Esophagus squamous epithelium (tissue), 5 donors: ENCODE data around the gene KLF5. TPM values are rescaled to one million over a fixed set of nuclear protein-coding genes. Genes with fewer than 3 reads are reported as not detected.

ENCODE experiments used
- DNase-seq: peaks from one replicate; lab custom pipeline; 2025; lab: John Stamatoyannopoulos, UW
- H3K27ac ChIP-seq, 4 donors: fragments of 200-600 bp; sonication (generic); one replicate each; pipeline ENCODE4 v1.5.1; 2016 to 2019; ENCODE audit warnings: mild to moderate bottlenecking in 1 of 4
- H3K27me3 ChIP-seq, 4 donors: fragments of 200-600 bp; sonication (generic); 1 replicate in 3 of 4; 2 replicates in 1 of 4; pipeline versions ENCODE4 v1.5.1 to v1.6.0; 2017 to 2021; ENCODE audit warnings: antibody characterized with exemption in 1 of 4
- H3K36me3 ChIP-seq, 3 donors: fragments of 200-600 bp; sonication (generic); one replicate each; pipeline ENCODE4 v1.5.1; 2016 to 2019
- H3K4me1 ChIP-seq, 3 donors: fragments of 200-600 bp; sonication (generic); one replicate each; pipeline ENCODE4 v1.5.1; 2017 to 2019
- H3K4me3 ChIP-seq, 4 donors: fragments of 200-600 bp; sonication (generic); 1 replicate in 3 of 4; 2 replicates in 1 of 4; pipeline ENCODE4 v1.5.1; 2016 to 2019; ENCODE audit warnings: mild to moderate bottlenecking in 2 of 4, moderate library complexity in 1 of 4
- H3K9me3 ChIP-seq, 3 donors: fragments of 200-600 bp; sonication (generic); one replicate each; pipeline ENCODE4 v1.5.1; 2016 to 2019
- POLR2A ChIP-seq, 4 donors: fragments of 450-650 bp; IDR thresholded peaks; one replicate each; pipeline ENCODE4 v1.6.1; 2017; ENCODE audit warnings: antibody characterized with exemption in 4 of 4, mild to moderate bottlenecking in 4 of 4, moderate library complexity in 3 of 4
- WGBS, 2 donors: methylation state at CpG; one replicate each; pipeline ENCODE4 v1.1.5; 2018; 5-methylcytosine and 5-hydroxymethylcytosine counted together
- intact Hi-C: fragments of 100-400 bp; cut with DNase I; formaldehyde crosslinking; loops from one replicate; pipeline ENCODE4 v1.15.0; 2022
- total RNA-seq, 4 donors: library from RNA; depleted of rRNA; stranded (reverse); fragments of >200 nt; gene quantifications; one replicate each; pipeline ENCODE4 v1.1.0, GENCODE V29; 2016
- TF ChIP-seq, protein P1 (sequence below), 6 experiments: fragments of 450-650 bp in 4 of 6; fragments of 200-600 bp in 2 of 6; sonication (generic) in 2 of 6; IDR thresholded peaks; one replicate each; pipeline ENCODE4 v1.5.1; 2016 to 2019; ENCODE audit warnings: antibody characterized with exemption in 6 of 6, mild to moderate bottlenecking in 4 of 6, moderate library complexity in 4 of 6
- donor health status: DM: yes; HTN: yes; CAD: no.

KLF5 gene
- total RNA-seq, 4 donors from 2014 or later: 181 to 271 (median 230) TPM

DNA sequence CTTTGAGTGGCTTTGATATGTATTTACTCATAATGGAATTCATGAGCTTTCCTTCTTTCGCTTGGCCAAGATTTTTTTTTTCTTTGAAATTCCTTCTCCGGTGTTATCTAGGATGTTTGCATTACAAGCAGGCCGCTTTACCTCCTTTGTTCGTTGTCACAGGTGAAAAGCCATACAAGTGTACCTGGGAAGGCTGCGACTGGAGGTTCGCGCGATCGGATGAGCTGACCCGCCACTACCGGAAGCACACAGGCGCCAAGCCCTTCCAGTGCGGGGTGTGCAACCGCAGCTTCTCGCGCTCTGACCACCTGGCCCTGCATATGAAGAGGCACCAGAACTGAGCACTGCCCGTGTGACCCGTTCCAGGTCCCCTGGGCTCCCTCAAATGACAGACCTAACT lies 16.7 kb downstream of the KLF5 start:
- WGBS, 2 donors: 73 to 79% methylated on average over 8 to 18 of the region's 18 CpGs
- no peak for DNase-seq
- intact Hi-C loops: no loop called here

DNA sequence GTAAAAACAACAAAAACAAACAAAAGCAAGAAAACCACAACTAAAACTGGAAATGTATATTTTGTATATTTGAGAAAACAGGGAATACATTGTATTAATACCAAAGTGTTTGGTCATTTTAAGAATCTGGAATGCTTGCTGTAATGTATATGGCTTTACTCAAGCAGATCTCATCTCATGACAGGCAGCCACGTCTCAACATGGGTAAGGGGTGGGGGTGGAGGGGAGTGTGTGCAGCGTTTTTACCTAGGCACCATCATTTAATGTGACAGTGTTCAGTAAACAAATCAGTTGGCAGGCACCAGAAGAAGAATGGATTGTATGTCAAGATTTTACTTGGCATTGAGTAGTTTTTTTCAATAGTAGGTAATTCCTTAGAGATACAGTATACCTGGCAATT lies 17.1 kb downstream of the KLF5 start:
- Histone ChIP-seq H3K9me3 (no peaks in the 10 kb centered on the region), H3K27me3 (no peaks in the 10 kb centered on the region), H3K4me3 (no peak overlapping the region), H3K36me3 (peaks cover 0 to 48% (median 0%) of the 10 kb centered on the region in 3 donors), H3K27ac (peak overlapping the region in 1 of 4 donors; percentile 97), H3K4me1 (peaks cover 0 to 58% (median 0%) of the 10 kb centered on the region in 3 donors)
- TF ChIP-seq POLR2A (IDR thresholded peaks at IDR 0.05): no peak
- no peak for DNase-seq
- intact Hi-C loops: no loop called here
- 28 to 46% methylated on average over 2 of the region's 2 CpGs for WGBS, 2 donors

More for the DNA sequence above, 16.7 kb downstream of the KLF5 start:
- TF ChIP-seq POLR2A (IDR thresholded peaks at IDR 0.05): no peak
- TF ChIP-seq, protein P1, sequence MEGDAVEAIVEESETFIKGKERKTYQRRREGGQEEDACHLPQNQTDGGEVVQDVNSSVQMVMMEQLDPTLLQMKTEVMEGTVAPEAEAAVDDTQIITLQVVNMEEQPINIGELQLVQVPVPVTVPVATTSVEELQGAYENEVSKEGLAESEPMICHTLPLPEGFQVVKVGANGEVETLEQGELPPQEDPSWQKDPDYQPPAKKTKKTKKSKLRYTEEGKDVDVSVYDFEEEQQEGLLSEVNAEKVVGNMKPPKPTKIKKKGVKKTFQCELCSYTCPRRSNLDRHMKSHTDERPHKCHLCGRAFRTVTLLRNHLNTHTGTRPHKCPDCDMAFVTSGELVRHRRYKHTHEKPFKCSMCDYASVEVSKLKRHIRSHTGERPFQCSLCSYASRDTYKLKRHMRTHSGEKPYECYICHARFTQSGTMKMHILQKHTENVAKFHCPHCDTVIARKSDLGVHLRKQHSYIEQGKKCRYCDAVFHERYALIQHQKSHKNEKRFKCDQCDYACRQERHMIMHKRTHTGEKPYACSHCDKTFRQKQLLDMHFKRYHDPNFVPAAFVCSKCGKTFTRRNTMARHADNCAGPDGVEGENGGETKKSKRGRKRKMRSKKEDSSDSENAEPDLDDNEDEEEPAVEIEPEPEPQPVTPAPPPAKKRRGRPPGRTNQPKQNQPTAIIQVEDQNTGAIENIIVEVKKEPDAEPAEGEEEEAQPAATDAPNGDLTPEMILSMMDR (IDR thresholded peaks at IDR 0.05): no peak
- Histone ChIP-seq H3K27ac (peak overlapping the region in 1 of 4 donors; percentile 97), H3K4me3 (no peak overlapping the region), H3K4me1 (peaks cover 0 to 58% (median 0%) of the 10 kb centered on the region in 3 donors), H3K36me3 (peaks cover 0 to 53% (median 0%) of the 10 kb centered on the region in 3 donors), H3K9me3 (no peaks in the 10 kb centered on the region), H3K27me3 (no peaks in the 10 kb centered on the region)

DNA sequence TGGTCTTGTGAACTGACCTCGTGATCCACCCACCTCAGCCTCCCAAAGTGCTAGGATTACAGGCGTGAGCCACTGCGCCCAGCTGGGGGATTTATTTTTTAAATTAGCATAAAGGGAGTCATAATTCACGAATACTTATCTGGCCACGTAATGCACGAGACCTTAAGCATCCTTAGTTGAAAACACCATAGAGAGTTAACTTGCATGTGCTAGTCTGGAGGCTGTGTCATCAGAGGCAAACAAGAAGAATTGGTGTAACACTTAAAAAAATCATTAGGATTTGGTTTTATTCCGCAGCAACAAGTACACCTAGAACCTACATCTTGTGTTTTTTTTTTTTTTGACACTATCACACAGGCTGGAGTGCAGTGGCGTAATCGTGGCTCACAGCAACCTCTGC lies 19.1 kb downstream of the KLF5 start:
- WGBS, 2 donors: 86 to 87% methylated on average over 7 to 9 of the region's 9 CpGs
- Histone ChIP-seq H3K4me3 (no peak overlapping the region), H3K9me3 (no peaks in the 10 kb centered on the region), H3K36me3 (peaks cover 0 to 39% (median 0%) of the 10 kb centered on the region in 3 donors), H3K27ac (no peak overlapping the region), H3K27me3 (no peaks in the 10 kb centered on the region), H3K4me1 (peaks cover 0 to 57% (median 0%) of the 10 kb centered on the region in 3 donors)
- intact Hi-C loops: no loop called here
- no peak for TF ChIP-seq POLR2A (IDR thresholded peaks at IDR 0.05)
- TF ChIP-seq, protein P1 (IDR thresholded peaks at IDR 0.05): no peak
- no peak for DNase-seq

DNA sequence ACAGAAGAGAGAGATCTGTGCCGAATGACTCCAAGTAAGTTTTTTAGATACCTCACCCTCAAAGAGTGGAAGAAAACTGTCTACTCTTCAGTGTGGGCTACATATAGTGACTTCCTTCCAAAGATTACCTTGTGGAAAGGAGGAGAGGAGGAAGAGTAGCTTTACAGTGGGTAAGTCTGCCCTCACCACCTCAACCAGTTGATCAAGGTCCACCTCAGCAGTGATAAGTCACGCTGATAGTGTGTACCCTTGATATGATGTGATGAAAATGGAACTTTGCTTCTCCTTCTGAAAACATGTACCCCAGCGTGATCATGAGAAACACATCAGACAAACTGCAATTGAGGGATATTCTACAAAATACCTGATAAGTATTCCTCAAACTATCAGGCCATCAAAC lies 20.6 kb downstream of the KLF5 start:
- Histone ChIP-seq H3K27ac (peak overlapping the region in 2 of 4 donors; percentile 22 to 39), H3K27me3 (no peaks in the 10 kb centered on the region), H3K36me3 (peaks cover 0 to 33% (median 0%) of the 10 kb centered on the region in 3 donors), H3K4me1 (peaks cover 0 to 46% (median 0%) of the 10 kb centered on the region in 3 donors), H3K4me3 (no peak overlapping the region), H3K9me3 (no peaks in the 10 kb centered on the region)
- 76 to 82% methylated on average over 3 of the region's 3 CpGs for WGBS, 2 donors
- no peak for DNase-seq
- intact Hi-C loops: no loop called here
- TF ChIP-seq, protein P1 (IDR thresholded peaks at IDR 0.05): no peak
- no peak for TF ChIP-seq POLR2A (IDR thresholded peaks at IDR 0.05)

DNA sequence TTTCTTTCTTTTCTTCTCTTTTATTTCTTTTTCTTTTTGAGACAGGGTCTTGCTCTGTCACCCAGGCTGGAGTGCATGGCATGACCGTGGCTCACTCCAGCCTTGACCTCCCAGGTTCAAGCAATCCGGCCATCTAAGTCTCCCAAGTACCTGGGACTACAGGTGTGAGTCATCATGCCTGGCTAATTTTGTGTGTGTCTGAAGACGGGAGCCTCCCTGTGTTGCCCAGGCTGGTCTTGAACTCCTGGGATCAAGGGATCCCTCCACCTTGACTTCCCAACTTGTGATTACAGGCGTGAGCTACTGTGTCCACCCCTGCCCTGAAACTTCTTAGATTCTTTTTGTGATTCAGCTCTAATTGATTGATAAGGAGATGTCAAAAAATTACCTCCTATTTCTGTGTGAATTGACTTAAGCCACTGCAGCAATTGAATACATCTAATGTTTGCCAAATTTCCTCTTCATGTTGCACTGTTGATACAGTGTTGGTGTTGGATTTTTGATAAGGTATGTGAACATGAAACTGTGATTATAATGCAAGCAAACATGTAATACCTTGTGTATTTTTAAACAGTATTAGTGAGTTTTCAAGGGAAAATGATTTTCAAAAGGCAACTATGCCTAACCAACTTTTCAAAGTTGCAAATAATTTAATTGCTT lies 22.6 kb downstream of the KLF5 start:
- intact Hi-C loops: no loop called here
- no peak for TF ChIP-seq POLR2A (IDR thresholded peaks at IDR 0.05)
- TF ChIP-seq, protein P1 (IDR thresholded peaks at IDR 0.05): no peak
- H3K9me3 ChIP-seq: no peaks in the 10 kb centered on the region
- H3K27me3 ChIP-seq: no peaks in the 10 kb centered on the region
- no peak overlapping the region for H3K4me3 ChIP-seq
- DNase-seq: no peak
- H3K27ac ChIP-seq: peak overlapping the region in 3 of 4 donors; percentile 3 to 52 (median 6)
- WGBS, 2 donors: 31 to 54% methylated on average over 3 of the region's 4 CpGs
- peaks cover 0 to 20% (median 0%) of the 10 kb centered on the region in 3 donors for H3K36me3 ChIP-seq
- H3K4me1 ChIP-seq: peaks cover 0 to 33% (median 0%) of the 10 kb centered on the region in 3 donors
